Lung (tissue), 12 donors: ENCODE results near the gene TNKS1BP1. TPM values are rescaled to one million over a fixed set of nuclear protein-coding genes. Genes with fewer than 3 reads are reported as not detected.

Experiments used
- ATAC-seq: fragments of 200-7000 bp; cut with Tn5 transposase; one replicate; pipeline ENCODE4 v1.9.1; 2020; ENCODE audit warnings: moderate number of reproducible peaks; ENCODE audit not compliant: insufficient read depth, low FRiP score
- DNase-seq, 3 donors: peaks; one replicate each; pipeline ENCODE4 v3.0.0-alpha.2; 2013 to 2017
- H3K27ac ChIP-seq, 2 donors: one replicate each; pipeline ENCODE4 v1.5.1; 2013; ENCODE audit warnings: mild to moderate bottlenecking in 2 of 2, moderate library complexity in 2 of 2, control low read depth in 1 of 2, inconsistent platforms in 1 of 2, low read depth in 1 of 2, low read length in 1 of 2
- H3K27me3 ChIP-seq, 3 donors: one replicate each; pipeline ENCODE4 v1.5.1; 2013; ENCODE audit warnings: low read length in 2 of 3; ENCODE audit not compliant: control insufficient read depth in 3 of 3, insufficient read depth in 3 of 3
- H3K36me3 ChIP-seq, 4 donors: one replicate each; pipeline ENCODE4 v1.5.1; 2013; ENCODE audit warnings: low read length in 4 of 4, mild to moderate bottlenecking in 1 of 4, moderate library complexity in 1 of 4; ENCODE audit not compliant: control insufficient read depth in 4 of 4, insufficient read depth in 4 of 4
- H3K4me1 ChIP-seq, 5 donors: one replicate each; pipeline ENCODE4 v1.5.1; 2013; ENCODE audit warnings: low read length in 5 of 5, mild to moderate bottlenecking in 2 of 5, moderate library complexity in 1 of 5; ENCODE audit not compliant: control insufficient read depth in 5 of 5, insufficient read depth in 5 of 5
- H3K4me3 ChIP-seq: one replicate; pipeline ENCODE4 v1.5.1; 2013; ENCODE audit warnings: mild to moderate bottlenecking, control low read depth, moderate library complexity
- H3K9ac ChIP-seq, 2 donors: one replicate each; pipeline ENCODE4 v1.5.1; 2013; ENCODE audit warnings: low read length in 2 of 2, control low read depth in 1 of 2; ENCODE audit not compliant: insufficient read depth in 1 of 2
- H3K9me3 ChIP-seq, 4 donors: one replicate each; pipeline ENCODE4 v1.5.1; 2013; ENCODE audit warnings: low read length in 3 of 4, mild to moderate bottlenecking in 1 of 4, moderate library complexity in 1 of 4; ENCODE audit not compliant: control insufficient read depth in 4 of 4, insufficient read depth in 3 of 4
- CTCF ChIP-seq: IDR thresholded peaks from 2 replicates; pipeline ENCODE4 v1.5.1; 2012; ENCODE audit warnings: mild to moderate bottlenecking; ENCODE audit errors: control extremely low read depth, extremely low read depth
- WGBS, 2 donors: extraction: QIAGEN DNeasy Blood & Tissue Kit; methylation state at CpG; one replicate each; pipeline ENCODE4 v1.1.7; 2013; 5-methylcytosine and 5-hydroxymethylcytosine counted together
- polyA plus RNA-seq, 2 donors: library from polyadenylated mRNA; stranded (reverse); fragments of 200-250 nt; gene quantifications; one replicate each; pipeline ENCODE4 v1.2.1, GENCODE V29; 2013
- total RNA-seq, 2 donors: library from RNA; depleted of rRNA in 1 of 2; stranded (reverse); fragments of >200 nt in 1 of 2; gene quantifications; one replicate each; pipeline ENCODE4 v1.2.1, GENCODE V29; 2014 to 2021
- donor health status: control.
- donor health status: control.
- donor health status: Bipolar disorder and iron deficiency.
- donor health status: healthy.
- donor health status: DM: yes; HTN: yes; CAD: no.

The TNKS1BP1 gene
- total and polyA plus RNA-seq, 4 donors = 87.0 to 220 (median 139) TPM

GRCh38 chr11:57290288-57290687 lies 34.5 kb downstream of the TNKS1BP1 start:
- TF ChIP-seq CTCF = no peak
- no peak overlapping the region for H3K27ac ChIP-seq
- no peak for DNase-seq
- no peaks in the 10 kb centered on the region for H3K9me3 ChIP-seq
- H3K4me3 ChIP-seq = no peak overlapping the region
- peaks cover 0 to 15% (median 7%) of the 10 kb centered on the region in 5 donors for H3K4me1 ChIP-seq
- no peaks in the 10 kb centered on the region for H3K27me3 ChIP-seq
- no peak for ATAC-seq
- H3K36me3 ChIP-seq = no peaks in the 10 kb centered on the region
- no peak overlapping the region for H3K9ac ChIP-seq
- WGBS, 2 donors = 70 to 82% methylated on average over 1 of the region's 1 CpG

GRCh38 chr11:57288771-57289579 lies 35.8 kb downstream of the TNKS1BP1 start:
- Histone ChIP-seq H3K4me3 (no peak overlapping the region), H3K4me1 (peaks cover 0 to 9% (median 0%) of the 10 kb centered on the region in 5 donors), H3K9me3 (no peaks in the 10 kb centered on the region), H3K27ac (peak overlapping the region in 1 of 2 donors; percentile 3), H3K9ac (no peak overlapping the region), H3K36me3 (no peaks in the 10 kb centered on the region), H3K27me3 (no peaks in the 10 kb centered on the region)
- ATAC-seq (no peak), DNase-seq (peak; percentile 54 to 68 (median 55))
- 24 to 30% methylated on average over 11 of the region's 11 CpGs for WGBS, 2 donors
- TF ChIP-seq CTCF = no peak

- H3K27ac ChIP-seq = no peak overlapping the region
- no peaks in the 10 kb centered on the region for H3K36me3 ChIP-seq
- no peaks in the 10 kb centered on the region for H3K9me3 ChIP-seq
- H3K4me1 ChIP-seq = peaks cover 0 to 7% (median 0%) of the 10 kb centered on the region in 5 donors
- no peaks in the 10 kb centered on the region for H3K27me3 ChIP-seq
- H3K9ac ChIP-seq = no peak overlapping the region
- H3K4me3 ChIP-seq = no peak overlapping the region
- 96 to 97% methylated on average over 3 of the region's 3 CpGs for WGBS, 2 donors
- DNase-seq (no peak), ATAC-seq (no peak)
- TF ChIP-seq CTCF = no peak
Observed at GRCh38 chr11:57287884-57288283, 36.9 kb downstream of the TNKS1BP1 start.
